Suppressor macrophage treated with lipopolysaccharide for 1 hour (primary cell): ENCODE results near the gene SH3RF3.

Experiments
- DNase-seq, 3 donors: peaks; one replicate each; pipeline ENCODE4 v3.0.0-alpha.2; 2020 to 2022

Gene SH3RF3

DNA sequence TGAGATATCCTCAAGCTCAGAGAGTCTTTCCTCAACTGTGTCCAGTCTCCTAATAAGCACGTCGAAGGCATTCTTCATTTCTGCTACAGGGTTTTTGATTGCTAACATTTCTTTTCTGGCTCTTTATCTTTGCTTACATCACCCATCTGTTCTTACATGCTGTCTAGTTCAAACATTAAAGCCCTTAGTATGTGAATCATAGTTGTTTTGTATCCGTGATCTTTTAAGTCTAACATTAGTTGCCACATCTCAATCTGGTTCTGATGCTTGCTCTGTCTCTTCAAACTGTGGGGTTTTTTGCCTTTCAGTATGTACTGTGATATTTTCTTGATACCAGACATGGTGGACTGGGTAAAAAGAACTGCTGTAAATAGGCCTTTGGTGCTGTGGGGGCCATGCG lies 235.2 kb downstream of the SH3RF3 start:
- no peak for DNase-seq

DNA sequence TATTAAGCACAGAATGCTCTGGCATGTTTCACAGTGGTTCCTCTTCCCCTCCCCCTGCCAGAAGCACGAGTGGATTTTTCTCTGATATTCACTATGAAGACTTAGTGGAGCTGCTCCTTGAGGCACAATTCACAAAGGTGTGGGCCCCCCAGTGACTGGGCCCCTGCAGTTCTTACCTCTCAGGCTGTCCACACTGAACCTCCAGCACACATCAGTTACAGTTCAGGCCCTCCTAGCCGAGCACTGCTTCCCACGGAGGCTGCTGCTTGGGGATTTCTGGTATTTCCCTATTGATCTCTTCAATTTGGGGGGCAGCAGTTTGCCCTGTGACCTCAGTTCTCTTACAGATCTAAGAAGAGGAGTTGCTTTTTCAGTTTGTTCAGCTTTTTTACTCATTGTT lies 236.1 kb downstream of the SH3RF3 start:
- no peak for DNase-seq

DNA sequence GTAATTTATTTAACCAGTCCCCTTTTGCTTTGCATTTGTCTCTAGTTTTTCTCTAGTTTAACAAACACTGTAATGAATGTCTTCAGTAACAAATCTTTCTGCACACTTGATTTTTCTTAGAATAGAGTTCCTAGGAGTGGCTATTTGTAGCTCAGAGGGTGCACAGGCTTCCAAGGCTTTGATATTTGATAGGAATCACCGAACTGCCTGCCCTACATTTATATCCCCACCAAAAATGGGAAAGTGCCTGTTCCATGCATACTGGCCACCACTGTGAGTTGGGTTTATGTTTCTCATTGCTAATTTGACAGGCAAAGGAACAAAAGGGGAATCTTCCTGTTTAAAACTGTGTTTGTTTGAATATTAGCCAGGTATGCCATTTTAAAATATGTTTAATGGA lies 238.7 kb downstream of the SH3RF3 start:
- DNase-seq = no peak

DNA sequence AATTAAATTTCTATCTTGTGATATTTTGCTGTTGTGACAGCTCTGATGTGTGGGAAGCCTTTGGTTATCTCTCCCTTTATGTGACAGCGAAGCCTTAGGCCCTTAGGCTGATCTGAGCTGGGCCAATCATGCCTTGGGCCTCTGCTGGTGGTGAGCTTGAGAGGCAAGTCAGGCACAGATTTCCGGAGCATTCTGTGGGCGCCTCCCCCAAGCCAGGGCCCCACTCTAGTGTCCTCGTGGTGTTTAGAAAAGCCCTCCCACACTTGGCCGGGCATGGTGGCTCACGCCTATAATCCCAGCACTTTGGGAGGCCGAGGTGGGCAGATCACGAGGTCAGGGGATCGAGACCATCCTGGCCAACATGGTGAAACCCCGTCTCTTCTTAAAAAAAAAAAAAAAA lies 239.8 kb downstream of the SH3RF3 start:
- no peak for DNase-seq

DNA sequence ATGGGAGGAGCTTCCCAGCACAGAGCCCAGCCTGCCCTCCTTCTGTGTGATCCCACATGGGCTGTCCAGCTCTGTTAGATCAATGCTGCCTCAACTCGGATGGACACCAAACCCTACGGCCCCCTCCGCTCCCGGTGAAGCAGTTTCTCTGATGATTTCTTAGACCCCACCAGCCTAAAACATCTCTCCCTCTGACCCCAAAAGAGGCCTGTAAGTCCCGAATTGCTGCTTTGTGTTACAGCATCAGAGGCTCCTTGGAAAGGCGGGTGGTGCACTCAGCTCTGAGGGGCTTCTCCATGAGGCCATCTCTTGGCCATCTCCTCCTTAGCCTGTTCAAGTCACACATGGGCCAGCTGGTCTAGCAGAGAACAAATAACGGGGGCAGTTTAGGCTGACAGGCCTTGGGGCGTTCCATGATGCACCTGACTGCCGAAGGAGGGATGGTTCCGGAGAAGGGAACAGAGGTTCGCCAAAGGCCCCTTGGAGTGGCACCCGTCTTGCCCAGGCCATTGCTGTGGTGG lies 240.7 kb downstream of the SH3RF3 start:
- DNase-seq = no peak

DNA sequence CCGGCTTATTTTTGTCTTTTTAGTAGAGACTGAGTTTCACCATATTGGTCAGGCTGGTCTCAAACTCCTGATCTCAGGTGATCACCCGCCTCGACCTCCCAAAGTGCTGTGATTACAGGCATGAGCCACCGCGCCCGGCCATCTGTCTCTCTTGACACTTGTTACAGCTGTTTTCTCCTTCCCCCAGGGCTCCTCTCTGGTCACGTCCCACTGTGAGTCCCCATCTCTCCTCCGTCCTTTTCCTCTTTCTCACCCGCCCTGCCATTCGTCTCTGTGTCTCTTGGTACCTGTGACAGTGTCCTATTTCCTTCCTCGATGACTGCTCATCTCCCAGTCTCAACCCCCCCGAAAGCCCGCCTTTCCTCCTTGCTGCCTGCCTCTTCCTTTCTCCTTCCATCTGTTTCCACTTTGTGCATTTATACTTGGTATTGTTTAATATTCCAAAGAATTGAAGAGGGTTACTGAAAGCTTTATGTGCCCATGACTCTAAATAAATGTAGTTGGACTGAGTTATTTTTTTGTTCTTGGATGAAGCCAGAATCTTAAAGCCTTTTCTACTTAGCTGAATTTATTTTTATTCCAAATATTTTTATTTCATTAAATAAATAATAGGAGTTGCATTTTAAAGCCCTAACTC lies 241.5 kb downstream of the SH3RF3 start:
- DNase-seq = no peak

DNA sequence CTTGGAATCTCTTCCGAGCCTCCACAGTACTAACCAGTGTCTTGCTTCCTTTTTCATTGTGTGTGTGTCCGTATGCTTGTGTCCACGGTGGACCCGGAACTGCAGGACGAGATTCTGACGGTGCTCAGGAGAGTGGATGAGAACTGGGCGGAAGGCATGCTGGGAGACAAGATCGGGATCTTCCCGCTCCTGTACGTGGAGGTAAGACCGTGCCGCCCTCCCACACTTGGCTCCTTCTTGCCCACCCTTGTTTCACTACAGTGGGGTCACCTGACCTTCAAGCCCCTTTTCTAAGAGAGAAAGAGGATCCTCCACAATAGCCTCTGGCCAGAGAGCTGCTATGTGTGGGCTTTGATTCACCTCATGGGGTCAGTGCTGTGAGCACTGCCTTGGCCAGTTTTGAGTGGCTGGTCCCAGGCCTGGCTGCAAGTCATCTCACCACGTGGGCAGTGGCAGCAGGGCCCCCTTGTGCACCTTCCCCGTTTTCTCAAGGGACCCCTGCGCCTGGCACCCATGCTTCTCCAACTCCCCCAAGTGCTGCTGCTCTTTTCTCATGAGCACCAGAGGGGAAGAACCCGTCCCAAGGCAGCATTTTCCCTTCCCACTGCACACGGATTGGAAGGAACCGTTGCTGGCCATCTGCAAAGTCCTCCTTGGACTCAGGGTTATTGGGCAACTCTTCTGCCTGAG lies 242.6 kb downstream of the SH3RF3 start:
- DNase-seq = no peak

DNA sequence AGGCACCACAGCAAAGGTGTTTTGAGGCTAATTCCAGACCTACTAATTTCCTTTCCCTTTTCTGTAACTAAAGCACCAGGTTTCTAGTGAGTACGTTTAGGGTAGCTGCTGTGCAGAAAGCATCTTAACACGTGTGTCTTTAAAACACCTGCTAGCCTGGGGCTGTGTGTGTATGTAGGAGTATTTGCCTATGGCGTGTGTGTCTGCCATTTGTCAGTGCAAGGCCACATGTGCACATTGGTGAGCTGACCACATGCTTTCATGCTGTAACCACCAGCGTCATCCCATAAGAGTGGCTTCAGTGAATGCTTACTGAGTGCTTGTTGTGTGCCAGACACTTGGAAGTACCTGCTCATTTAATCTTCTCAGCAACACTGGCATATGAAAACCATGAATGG lies 243.2 kb downstream of the SH3RF3 start:
- DNase-seq = no peak

DNA sequence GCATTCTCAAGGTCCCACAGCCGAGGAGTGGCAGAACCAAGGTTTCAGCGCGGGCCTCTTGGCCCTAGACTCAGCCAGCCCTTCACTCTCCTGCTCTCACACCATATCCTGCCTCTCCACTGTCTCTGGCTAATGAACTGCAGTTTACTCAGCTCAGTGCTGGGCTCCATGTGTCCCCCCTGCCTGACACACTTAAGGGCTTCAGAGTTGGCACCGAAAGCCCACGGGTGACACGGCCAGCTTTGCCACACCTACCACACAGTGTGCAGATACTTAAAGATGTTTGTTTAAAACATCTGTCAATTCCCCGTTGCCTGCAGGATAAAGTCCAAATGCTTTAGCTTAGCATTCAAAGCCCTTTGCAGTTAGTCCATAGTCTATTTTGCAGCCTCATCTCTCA lies 243.6 kb downstream of the SH3RF3 start:
- no peak for DNase-seq

DNA sequence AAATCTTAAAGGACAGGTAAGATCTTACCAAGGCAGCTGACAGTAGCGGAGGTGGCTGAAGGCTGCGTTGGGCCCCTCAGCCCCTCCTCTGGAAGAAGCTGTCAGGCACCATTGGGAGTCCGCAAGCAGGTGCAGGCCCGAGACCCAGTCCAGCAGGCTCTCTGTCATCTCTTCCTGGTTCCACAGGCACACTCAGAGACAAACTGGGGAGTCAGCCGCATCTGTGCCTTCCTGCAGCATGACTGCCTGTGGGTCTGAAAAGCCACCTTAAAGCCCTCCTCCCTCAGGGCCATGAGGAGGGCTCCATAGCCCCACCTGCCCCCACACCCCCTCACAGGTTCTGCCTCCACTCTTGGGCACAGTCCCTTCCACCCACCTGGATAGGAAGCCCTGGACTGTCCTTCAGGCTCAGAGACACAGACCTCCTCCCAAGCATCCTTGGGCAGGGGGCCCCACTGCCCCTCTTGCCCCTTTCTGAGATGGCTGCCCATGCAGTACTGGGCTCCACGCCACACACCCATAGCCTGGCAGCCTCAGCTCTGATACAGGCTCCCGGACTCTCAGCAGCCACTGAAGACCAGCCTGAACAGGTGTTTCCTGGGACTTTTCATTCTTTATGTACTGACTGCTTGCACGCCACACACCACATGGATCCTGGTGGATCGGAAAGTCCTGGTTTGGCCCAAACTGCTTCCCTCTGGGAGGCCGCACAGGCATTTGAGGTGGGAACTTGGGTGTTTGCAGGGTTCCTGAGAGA lies 245.0 kb downstream of the SH3RF3 start:
- DNase-seq = no peak

DNA sequence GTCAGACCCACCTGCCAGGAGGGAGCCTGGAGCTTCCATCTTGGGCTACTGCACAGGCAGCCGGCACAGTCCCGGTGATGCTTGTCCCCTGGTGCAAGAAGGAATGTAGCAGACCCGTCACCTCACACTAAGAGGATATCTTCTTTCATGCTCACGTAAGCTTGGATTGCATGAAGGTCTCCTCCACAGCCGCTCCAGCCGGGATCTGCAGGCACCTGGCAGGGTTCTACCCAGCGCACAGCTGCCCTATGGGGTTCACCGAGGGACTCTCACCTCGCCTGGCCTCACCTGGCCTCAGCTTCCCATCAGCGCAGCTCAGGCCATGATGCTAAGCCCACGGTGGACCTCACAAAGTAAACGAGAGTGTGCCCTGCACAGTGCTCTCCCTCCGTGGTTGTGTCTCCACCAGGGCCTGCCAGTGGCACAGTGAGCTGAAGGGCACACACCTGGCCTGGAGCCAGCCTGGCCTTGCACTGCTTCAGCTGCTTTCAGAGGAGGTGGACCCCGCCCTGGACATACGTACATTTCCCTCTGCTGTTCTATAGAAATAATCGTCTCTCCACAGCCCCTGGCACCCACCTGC lies 245.6 kb downstream of the SH3RF3 start:
- DNase-seq = no peak

DNA sequence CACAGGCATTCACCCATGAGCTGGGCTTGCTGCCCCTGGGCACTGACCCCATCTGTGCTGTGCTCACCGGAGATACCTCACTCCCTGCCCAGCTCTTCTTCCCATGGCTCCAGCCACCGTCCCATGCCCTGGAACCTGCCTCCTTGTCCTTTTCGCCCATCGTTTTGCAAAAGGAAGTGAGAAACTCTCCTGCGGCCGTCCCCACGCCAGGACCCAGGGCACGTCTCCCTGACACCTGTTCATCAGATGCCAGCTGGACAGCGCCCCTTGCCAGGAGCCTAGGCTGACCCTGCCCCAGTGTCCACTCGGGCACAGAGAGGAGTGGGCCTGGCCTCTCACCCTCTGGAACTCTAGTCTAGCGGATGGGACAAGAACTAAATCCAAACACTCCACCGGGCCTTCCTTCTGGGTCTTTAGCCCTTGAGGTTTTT lies 246.1 kb downstream of the SH3RF3 start:
- DNase-seq = no peak

DNA sequence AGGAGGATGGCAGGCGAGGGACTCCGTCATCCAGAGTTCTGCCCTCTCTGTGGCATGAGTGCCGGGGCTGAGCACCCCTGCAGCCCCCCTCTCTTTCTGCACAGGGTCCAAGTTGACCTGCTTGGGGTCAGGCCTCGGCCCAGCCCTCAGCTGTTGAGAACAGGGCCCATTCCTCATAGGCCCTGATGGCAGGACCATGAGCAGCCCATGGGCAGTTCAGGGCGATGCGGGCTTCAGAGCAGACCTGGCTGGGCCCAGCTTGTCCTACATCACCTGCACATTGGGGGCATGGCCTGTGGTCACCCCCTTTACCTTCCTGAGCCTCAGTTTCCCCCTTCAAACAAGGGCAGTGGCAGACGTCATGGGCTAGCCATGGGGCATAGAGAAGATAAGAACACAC lies 246.7 kb downstream of the SH3RF3 start:
- no peak for DNase-seq

DNA sequence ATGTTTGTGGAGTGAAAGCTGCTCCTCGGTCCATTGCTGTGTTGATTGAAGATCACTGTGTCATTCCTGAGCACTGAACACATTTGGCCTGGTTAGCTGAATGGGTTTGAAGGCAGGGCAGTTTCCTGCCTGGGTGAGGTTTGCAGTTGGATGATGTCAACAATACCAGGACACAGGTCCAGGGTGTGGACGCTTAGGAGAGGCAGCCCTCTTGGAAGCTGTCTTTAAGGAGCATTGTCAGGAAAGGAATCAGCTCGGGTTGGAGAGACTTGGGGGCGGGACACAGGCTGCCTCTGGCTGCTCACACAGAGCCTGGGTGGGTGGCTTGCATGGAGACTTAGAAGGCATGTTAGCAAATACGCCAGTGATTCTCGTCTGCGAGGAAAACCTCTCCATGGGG lies 247.1 kb downstream of the SH3RF3 start:
- DNase-seq = no peak

DNA sequence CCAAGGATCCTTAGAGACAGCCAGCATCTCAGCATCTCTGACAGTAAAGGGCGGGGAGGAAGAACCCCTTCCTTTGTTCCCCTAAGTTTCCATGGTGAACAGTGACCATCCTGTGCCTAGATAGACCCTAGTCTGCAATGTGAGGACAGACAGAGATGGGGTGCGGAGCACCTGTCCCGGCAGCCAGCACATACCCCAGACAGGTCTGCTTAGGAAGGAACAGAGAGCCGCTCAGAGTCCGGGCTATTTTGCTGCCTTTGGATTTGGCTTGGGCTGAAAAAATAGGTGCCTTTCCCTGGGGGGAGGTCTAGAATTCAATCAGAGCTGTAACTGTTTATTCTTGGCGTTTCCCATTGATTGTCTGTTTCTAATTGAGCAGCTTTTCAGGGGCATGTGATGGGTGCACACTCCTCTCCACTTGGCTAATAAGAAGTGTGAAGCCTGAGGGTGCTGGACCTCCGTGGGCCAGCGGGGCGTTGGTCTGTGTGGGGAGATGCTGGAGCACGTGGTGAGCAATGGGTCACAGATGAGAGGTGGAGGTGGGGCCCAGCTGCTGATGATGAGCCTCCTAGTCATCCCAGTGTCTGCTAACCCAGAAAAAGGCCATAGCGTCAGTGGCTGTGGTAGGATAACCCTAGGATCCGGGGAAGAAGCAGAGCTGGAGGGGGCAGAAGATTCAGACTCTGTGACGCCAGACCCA lies 247.9 kb downstream of the SH3RF3 start:
- DNase-seq = no peak

DNA sequence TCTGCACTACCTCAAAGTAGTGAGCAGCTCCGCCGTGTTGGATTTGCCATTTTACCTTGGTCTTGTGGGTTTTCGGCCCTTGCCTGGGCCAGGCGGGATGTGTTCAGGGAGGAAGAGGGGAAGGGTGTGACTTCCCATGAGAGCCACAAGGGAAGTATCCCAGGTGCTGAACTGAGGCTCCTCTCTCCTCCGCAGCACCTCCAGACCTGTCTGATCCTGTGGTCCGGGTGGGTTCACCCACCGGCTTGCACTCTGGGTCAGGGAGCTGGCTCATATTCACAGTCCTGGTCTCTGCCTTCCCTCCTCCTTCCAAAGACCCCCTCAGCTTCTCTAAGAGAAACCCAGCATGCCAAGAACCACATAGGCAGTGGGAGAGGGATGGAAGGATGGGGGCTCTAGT lies 249.0 kb downstream of the SH3RF3 start:
- DNase-seq = no peak

DNA sequence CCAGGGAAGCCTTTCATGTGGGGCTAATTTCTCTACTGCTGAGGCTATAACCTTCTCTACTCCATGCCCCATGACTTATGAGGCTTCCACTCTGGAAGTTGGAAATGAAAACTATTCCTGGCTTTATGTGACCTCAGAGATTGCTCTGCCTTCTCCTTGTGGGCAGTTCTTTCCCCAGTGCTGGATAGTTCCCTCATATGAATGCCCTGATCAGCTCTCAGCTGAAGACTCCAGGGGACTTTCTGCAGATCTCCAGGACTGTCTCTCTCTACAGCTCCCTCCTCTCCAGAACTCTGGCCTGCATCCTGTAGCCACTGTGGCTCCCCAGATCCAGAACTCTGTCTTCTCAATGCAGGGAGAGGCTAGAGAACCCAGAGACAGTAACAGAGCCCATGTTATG lies 249.7 kb downstream of the SH3RF3 start:
- DNase-seq = no peak

DNA sequence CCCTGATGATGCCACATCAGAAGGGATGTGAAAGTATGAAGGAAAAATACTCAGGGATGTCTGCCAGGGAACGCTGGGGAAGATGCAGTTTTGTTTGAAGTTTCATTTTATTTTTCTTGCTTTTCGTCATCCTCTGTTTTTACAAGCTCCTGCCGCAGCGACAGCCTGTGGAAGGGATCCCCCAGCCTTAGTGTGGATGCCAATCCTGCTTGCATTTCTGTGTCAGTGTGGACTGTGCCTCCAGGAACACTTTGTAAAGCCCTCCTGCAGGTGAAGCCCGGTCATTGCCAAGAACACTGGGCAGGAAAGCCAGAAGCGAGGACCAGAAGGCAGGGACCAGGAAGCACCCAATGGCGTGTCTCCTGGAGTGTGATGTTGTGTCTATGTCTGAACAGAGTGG lies 250.5 kb downstream of the SH3RF3 start:
- no peak for DNase-seq

DNA sequence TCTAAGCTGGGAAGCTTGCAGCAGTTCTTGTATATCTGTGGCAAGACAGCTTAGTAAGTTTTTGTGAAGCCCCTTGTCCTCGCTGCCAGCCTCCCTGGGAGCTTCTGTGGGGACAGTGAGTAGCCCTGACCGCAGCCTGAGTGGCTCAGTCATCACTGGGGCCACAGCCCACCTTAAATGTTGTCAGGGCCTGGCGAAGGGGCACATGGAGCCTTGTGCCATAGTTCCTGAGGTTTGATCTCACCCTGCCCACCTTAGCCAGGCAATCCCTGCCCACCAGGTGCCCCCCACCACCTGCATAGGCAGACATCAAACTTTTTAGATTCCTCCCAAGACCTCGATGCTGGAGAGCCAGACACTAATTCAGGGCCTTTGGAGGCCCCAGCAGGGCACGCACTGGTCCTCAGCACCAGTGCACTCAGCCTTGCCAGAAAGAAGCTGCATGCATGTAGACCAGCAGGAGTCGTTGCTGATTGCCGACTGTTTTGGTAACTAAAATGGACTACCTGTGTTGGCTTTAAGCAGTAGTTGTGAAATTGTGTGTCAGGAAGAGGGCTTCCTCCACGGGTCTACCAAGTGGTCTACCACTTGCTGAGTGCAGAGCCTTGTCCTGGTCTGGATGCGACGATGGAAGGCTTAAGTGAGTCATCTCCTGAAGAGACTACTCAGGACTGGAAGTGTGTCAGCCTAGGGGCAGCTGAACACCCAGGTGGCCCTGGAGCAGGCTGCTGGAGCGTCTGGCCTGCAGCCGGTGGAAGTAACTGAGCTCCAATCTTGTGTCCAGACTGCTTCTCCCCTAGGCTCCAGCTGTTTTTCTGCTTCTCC lies 251.7 kb downstream of the SH3RF3 start:
- no peak for DNase-seq

DNA sequence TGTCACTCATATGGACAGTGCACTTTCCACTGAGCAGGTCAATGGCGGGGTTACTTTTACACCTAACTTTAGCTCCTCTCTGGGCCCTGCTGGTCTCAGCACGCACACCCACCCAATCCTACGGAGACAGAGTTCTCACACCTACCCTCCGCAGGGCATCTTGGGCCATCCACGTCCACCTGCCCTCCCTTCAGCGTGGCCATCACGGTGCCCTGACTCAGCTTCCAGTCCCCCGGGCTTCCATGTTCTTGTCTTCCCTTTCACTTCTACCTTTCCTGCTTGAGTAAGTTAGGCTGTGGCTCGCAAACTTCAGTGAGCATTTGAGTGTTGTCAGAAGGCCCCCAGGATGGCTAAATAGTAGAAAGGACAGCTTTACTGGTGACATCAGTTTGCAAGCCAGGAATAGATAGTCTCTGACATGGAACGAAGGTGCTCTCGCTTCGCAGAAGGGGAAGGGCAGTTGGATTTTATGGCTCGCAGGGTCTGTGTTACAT lies 252.4 kb downstream of the SH3RF3 start:
- DNase-seq = no peak

DNA sequence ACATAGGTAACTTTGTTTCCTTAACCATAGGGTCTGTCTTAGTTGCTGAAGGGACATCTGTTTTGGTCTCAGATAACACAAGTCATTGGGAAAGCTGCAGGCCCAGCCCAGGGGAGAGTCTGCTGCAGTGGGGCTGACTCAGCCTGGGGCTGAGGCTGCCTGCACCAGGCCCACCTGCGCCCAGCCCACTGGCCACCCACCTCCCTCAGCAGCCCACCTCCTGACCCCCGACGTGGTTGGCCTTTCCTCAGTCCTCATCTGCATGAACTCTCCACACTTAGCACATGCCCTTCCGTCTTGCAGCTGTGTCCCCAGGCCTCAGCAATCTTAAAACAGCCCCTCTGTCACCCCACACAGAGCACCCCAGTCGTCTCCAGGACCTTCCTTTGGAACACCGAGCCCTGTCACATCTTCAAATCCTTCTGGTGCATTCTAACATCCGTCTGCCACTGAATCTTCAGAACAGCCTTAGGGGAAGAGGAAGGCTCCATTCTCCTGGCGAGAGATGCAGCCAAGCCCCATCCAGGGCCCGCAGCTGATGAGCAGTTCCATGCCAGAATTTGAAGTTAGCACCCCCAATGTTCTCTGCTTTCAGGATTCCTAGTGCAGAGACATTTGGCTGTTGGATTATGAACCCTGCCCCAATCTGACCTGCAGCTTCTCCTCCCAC lies 253.4 kb downstream of the SH3RF3 start:
- DNase-seq = no peak
